D721Med (cell line): ENCODE data around the gene GRN.

Source experiments
- DNase-seq: peaks from one replicate; pipeline ENCODE4 v3.0.0; 2011; ENCODE audit warnings: low spot score; ENCODE audit not compliant: insufficient read length
- FAIRE-seq: peaks from 2 replicates; lab custom pipeline; 2011; peaks lifted over from hg19 to GRCh38; lab: Jason Lieb, UNC
- CTCF ChIP-seq: IDR thresholded peaks from 2 replicates; pipeline ENCODE4 v1.5.1; 2012; ENCODE audit warnings: mild to moderate bottlenecking, control low read depth; ENCODE audit not compliant: insufficient read depth; ENCODE audit errors: missing control alignments

The GRN gene

DNA sequence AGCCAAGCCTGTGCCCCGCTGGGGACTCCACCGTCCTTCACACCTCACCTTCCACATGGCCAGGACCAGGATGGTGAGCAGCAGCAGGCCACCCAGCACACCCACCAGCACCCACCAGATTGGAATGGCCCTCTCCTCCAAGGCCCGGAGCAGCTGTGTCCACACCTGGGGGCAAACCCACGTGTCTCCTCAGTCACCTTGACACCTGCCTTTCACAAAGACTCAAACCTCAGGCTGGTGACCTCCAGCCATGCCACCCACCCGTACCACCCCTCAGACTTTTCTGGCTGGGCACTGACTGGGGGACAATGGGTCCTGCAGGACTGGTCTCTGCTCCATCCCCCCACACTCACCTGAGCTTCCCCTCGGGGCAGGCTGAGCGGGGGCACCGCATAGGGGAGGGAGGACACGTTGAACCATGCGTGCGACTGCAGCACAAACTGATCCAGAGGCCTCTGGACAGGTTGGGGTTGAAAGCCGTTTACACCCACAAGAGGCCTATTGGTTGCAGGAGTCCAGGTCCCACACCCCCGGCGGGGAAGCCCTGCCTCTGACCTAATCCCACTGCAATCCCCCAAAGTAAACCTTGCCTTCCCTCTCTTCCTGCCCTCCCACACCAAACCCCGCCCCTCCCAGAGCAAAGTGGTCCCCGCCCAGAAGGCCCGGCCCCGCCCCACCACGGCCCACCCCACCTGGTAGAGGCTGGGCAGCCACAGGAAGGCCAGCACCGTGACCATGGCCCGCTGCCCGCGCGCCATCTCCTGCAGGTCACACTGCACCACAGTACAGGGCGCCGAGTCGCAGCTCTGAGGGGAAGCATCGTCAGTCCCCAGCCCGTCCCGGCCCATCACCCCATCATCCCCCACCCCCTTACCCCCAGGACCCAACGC lies 29.4 kb downstream of the GRN start:
- TF ChIP-seq CTCF, result no peak
- FAIRE-seq (no peak), DNase-seq (no peak)

- TF ChIP-seq CTCF, result no peak
- DNase-seq (no peak), FAIRE-seq (no peak)
Measured at GRCh38 chr17:44375196-44376017, 30.3 kb downstream of the GRN start.

GRCh38 chr17:44376124-44376523 lies 31.0 kb downstream of the GRN start:
- TF ChIP-seq CTCF, result peak; percentile 28
- FAIRE-seq (no peak), DNase-seq (no peak)

- no peak for TF ChIP-seq CTCF
- FAIRE-seq (no peak), DNase-seq (no peak)
Measured at GRCh38 chr17:44376779-44377178, 31.7 kb downstream of the GRN start.

- FAIRE-seq (no peak), DNase-seq (no peak)
- TF ChIP-seq CTCF, result no peak
Measured at GRCh38 chr17:44378171-44378705, 33.1 kb downstream of the GRN start.

DNA sequence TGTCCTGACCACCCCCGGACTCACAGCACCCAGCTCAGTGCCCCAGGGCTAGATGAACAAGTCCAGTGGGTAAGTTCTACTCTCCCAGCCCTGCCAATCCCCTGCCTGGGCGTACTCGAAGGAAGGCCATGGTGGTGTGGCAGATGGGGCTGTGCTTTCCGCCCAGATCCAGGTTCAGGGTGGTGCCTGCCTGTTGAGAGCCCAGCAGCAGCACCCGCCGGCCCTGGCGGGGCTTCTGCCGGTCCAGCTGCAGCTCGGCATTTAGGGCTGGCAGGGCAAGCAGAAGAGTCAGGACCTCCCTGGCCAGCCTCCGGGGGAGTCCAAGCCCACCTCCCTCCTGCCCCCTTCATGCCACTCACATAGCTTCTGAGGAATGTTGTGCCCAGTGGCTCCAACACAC lies 34.8 kb downstream of the GRN start:
- FAIRE-seq (no peak), DNase-seq (no peak)
- no peak for TF ChIP-seq CTCF
